ENCODE measurements around the gene CDCA7L.

DNA sequence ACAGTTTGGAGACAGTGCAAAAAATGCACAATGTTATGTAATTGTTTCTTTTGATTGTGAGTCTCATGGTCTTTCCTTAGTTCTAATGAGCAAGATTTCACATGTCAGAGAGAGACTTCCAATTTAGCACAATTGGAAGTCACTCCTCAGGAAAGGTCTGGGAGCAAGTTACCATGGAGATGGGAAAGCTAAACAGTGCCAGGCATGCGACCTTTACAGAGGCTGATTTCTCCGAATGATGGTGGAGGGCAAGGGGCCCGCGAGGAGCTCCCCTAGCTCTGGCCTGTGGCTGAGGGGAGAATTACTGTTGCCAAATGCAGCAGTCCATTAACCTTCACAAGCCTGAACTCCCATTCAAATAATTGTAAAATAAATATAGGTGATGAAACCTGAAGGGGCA is 59.3 kb downstream of the CDCA7L start:
- TF ChIP-seq, protein P1, sequence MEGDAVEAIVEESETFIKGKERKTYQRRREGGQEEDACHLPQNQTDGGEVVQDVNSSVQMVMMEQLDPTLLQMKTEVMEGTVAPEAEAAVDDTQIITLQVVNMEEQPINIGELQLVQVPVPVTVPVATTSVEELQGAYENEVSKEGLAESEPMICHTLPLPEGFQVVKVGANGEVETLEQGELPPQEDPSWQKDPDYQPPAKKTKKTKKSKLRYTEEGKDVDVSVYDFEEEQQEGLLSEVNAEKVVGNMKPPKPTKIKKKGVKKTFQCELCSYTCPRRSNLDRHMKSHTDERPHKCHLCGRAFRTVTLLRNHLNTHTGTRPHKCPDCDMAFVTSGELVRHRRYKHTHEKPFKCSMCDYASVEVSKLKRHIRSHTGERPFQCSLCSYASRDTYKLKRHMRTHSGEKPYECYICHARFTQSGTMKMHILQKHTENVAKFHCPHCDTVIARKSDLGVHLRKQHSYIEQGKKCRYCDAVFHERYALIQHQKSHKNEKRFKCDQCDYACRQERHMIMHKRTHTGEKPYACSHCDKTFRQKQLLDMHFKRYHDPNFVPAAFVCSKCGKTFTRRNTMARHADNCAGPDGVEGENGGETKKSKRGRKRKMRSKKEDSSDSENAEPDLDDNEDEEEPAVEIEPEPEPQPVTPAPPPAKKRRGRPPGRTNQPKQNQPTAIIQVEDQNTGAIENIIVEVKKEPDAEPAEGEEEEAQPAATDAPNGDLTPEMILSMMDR (IDR thresholded peaks at IDR 0.05), result no peak
- TF ChIP-seq EP300 (IDR thresholded peaks at IDR 0.05), result no peak
